ENCODE results near the gene CACNA1C.

- TF ChIP-seq CTCF (IDR thresholded peaks at IDR 0.05; ENCODE audit: low read depth, low read length, poor library complexity, severe bottlenecking) = no peak
- TF ChIP-seq EZH2phosphoT487 (IDR thresholded peaks at IDR 0.05; ENCODE audit: borderline replicate concordance, low read length) = no peak
These were observed 434.5 kb downstream of the CACNA1C start for GRCh38 chr12:2487278-2487677.

Data from DOHH2 (cell line).